SK-N-MC (cell line): Measurements from ENCODE around the gene LPCAT3.

ENCODE experiments used
- EZH2 ChIP-seq: fragments of 200-600 bp; sonication (generic); IDR thresholded peaks from one replicate; pipeline ENCODE4 v1.6.1; 2017; ENCODE audit warnings: antibody characterized with exemption
- POLR2AphosphoS5 ChIP-seq: IDR thresholded peaks from 2 replicates; pipeline ENCODE4 v1.6.1; 2012; ENCODE audit warnings: mild to moderate bottlenecking, low read depth, low read length, borderline replicate concordance

GRCh38 chr12:7008864-7009263 is 9.4 kb downstream of the LPCAT3 start:
- no peak for TF ChIP-seq POLR2AphosphoS5
- no peak for TF ChIP-seq EZH2
